Activated CD8-positive, alpha-beta T cell treated with anti-CD3 and anti-CD28 coated beads for 36 hours (primary cell): ENCODE results near the gene ADCYAP1. TPM values are rescaled to one million over a fixed set of nuclear protein-coding genes. Genes with fewer than 3 reads are reported as not detected.

ENCODE experiments used
- ATAC-seq: fragments of 200-7000 bp; cut with Tn5 transposase; one replicate; pipeline ENCODE4 v1.10.0; 2021; ENCODE audit warnings: mild to moderate bottlenecking, moderate library complexity
- CTCF ChIA-PET: fragments of 350-600 bp; sonication (Branson Sonifier 250); formaldehyde crosslinking; loops from one replicate; lab custom pipeline; 2021; ENCODE audit warnings: antibody characterized with exemption; lab: Charles Lee
- POLR2A ChIA-PET: fragments of 350-600 bp; sonication (Branson Sonifier 250); formaldehyde crosslinking; loops from one replicate; lab custom pipeline; 2021; ENCODE audit warnings: antibody characterized with exemption; lab: Charles Lee
- DNase-seq: peaks from one replicate; pipeline ENCODE4 v3.0.0-alpha.2; 2020
- H3K27ac Mint-ChIP-seq: one replicate; pipeline ENCODE4 v1.8.0; 2021; ENCODE audit warnings: mild to moderate bottlenecking, mixed read lengths
- H3K27me3 Mint-ChIP-seq: one replicate; pipeline ENCODE4 v1.8.0; 2021; ENCODE audit warnings: mixed read lengths
- H3K36me3 Mint-ChIP-seq: one replicate; pipeline ENCODE4 v1.8.0; 2021; ENCODE audit warnings: low read depth, mixed read lengths
- H3K4me1 Mint-ChIP-seq: one replicate; pipeline ENCODE4 v1.8.0; 2021; ENCODE audit warnings: low read depth, mixed read lengths
- H3K4me3 Mint-ChIP-seq: one replicate; pipeline ENCODE4 v1.8.0; 2021; ENCODE audit warnings: mild to moderate bottlenecking, moderate library complexity, mixed read lengths
- H3K9me3 Mint-ChIP-seq: one replicate; pipeline ENCODE4 v1.8.0; 2021; ENCODE audit warnings: mixed read lengths
- intact Hi-C: fragments of 100-400 bp; cut with micrococcal nuclease; formaldehyde crosslinking; loops from one replicate; pipeline ENCODE4 v1.10.0; 2022
- total RNA-seq, 2 experiments: library from RNA; stranded (reverse); gene quantifications; one replicate each; pipeline ENCODE4 v1.2.3, GENCODE V29; 2021
- TF ChIP-seq, protein P1 (sequence below): fragments of 200-600 bp; IDR thresholded peaks from one replicate; pipeline ENCODE4 v1.8.0; 2022; ENCODE audit warnings: antibody characterized with exemption, mild to moderate bottlenecking

ADCYAP1 gene
- total RNA-seq, 2 experiments from 2014 or later: not detected

DNA sequence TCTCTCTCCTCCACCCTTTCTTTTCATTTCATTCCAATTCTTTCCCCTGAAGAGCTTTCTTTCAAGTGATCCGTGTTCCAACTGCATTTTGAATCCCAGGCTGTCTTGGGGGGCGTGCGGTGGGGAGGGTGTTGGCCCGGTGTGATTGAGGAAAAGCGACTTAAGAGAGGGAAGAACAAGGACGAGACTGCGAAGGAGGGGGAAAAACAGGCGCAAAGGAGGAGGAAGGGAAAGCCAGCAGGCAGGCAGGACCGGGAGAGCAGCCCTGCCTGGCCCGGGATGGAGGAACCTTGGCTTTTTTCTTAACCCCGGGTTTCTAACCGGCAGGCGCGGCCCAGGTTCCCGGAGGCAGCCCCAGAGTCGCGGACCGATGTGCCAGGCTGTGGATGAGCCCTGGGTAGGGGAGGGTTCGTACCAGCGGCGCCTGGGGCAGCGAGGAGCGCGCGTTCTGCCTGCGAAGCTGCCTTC lies 1.3 kb downstream of the ADCYAP1 start:
- Mint-ChIP-seq H3K9me3 (peaks cover 2% of the 10 kb centered on the region), H3K4me3 (no peak overlapping the region), H3K36me3 (peaks cover 2% of the 10 kb centered on the region), H3K27me3 (peaks cover 70% of the 10 kb centered on the region), H3K4me1 (peaks cover 15% of the 10 kb centered on the region), H3K27ac (no peak overlapping the region)
- intact Hi-C loops: no loop called here
- ATAC-seq (no peak), DNase-seq (no peak)
- TF ChIP-seq, protein P1, sequence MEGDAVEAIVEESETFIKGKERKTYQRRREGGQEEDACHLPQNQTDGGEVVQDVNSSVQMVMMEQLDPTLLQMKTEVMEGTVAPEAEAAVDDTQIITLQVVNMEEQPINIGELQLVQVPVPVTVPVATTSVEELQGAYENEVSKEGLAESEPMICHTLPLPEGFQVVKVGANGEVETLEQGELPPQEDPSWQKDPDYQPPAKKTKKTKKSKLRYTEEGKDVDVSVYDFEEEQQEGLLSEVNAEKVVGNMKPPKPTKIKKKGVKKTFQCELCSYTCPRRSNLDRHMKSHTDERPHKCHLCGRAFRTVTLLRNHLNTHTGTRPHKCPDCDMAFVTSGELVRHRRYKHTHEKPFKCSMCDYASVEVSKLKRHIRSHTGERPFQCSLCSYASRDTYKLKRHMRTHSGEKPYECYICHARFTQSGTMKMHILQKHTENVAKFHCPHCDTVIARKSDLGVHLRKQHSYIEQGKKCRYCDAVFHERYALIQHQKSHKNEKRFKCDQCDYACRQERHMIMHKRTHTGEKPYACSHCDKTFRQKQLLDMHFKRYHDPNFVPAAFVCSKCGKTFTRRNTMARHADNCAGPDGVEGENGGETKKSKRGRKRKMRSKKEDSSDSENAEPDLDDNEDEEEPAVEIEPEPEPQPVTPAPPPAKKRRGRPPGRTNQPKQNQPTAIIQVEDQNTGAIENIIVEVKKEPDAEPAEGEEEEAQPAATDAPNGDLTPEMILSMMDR: no peak
- CTCF ChIA-PET: interaction anchor here (1.8 kb wide), 1 partner anchor 56 kb away, joined by 6 read pairs; no protein-coding TSS in a partner anchor
- POLR2A ChIA-PET: no interaction called here

DNA sequence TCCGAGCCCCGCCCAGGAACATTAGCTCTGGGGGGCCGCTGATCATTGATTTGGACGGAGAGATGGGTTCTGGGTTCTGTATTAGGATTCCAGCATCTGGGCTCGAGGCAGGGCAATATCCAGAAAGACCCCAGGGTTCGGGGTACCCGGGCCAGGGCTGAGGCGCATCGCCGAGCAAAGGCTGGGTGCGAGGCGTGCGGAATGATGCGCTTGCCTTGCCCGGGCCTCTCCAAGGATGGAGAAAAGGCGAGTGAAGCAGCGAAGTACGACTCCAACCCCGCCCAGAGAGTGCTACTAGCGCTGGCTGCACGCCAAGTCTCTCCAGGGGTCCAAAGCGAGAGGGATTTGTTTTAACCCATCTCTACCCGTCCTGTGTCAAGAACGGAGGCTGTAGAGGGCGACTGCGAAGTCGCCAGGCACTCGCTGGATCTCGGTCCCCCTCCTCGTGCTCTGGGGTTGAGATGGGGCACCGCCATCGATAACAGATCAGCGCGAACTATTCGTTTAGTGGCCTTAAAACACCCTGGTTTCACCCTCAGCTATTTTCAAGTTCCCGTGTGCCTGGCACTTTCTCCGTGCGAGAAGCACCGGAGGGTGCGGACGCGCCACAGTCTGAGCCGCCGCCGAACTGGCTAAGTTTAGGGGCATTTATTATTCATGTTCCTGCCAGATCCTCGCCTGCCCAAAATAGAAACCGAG lies 1.9 kb downstream of the ADCYAP1 start:
- Mint-ChIP-seq H3K4me1 (peaks cover 15% of the 10 kb centered on the region), H3K4me3 (peak overlapping the region; percentile 31), H3K36me3 (peaks cover 2% of the 10 kb centered on the region), H3K27ac (no peak overlapping the region), H3K27me3 (peaks cover 74% of the 10 kb centered on the region), H3K9me3 (peaks cover 2% of the 10 kb centered on the region)
- intact Hi-C loops: no loop called here
- ATAC-seq (no peak), DNase-seq (no peak)
- ChIA-PET CTCF (interaction anchor here (1.8 kb wide), 1 partner anchor 55 kb away, joined by 6 read pairs; no protein-coding TSS in a partner anchor), POLR2A (no interaction called here)
- TF ChIP-seq, protein P1: no peak

DNA sequence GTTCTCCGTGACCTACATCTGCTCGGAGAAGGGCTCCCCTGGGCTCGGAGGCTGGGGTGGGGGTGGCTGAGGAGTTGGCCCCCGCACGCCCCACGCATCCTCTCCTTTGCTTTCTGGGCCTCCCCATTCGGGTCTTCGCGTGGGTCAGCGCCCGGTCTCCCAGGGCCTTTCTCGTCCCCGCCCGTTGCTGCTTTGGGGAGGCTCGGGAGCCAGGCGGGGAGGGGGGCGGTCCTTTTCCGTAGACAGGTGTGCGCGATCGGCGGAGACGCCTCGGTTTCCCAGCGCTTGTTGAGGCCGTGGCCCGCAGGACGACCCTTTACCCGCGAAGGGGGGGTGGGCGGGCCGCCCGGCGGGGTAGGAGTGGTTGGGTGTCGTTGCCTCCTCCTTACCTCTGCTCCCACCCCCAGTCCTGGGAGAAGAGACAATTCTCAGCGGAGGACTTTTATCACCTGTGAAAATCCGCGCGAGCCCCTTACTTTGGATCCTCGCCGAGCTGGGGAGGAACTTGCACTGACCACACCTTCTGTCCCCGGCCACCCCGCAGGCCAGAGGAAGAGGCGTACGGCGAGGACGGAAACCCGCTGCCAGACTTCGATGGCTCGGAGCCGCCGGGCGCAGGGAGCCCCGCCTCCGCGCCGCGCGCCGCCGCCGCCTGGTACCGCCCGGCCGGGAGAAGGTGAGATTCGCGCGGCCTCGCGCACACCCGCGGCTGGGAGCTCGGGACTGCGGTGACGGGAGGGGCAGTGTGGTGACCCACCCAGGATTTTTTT lies 2.6 kb downstream of the ADCYAP1 start:
- intact Hi-C loops: no loop called here
- H3K36me3 Mint-ChIP-seq: peaks cover 2% of the 10 kb centered on the region
- ChIA-PET POLR2A (no interaction called here), CTCF (no interaction called here)
- no peak overlapping the region for H3K27ac Mint-ChIP-seq
- H3K4me3 Mint-ChIP-seq: peak overlapping the region; percentile 41
- TF ChIP-seq, protein P1: no peak
- DNase-seq (peak; percentile 24), ATAC-seq (peak; percentile 59)
- H3K27me3 Mint-ChIP-seq: peaks cover 72% of the 10 kb centered on the region
- H3K4me1 Mint-ChIP-seq: peaks cover 15% of the 10 kb centered on the region
- peaks cover 2% of the 10 kb centered on the region for H3K9me3 Mint-ChIP-seq

DNA sequence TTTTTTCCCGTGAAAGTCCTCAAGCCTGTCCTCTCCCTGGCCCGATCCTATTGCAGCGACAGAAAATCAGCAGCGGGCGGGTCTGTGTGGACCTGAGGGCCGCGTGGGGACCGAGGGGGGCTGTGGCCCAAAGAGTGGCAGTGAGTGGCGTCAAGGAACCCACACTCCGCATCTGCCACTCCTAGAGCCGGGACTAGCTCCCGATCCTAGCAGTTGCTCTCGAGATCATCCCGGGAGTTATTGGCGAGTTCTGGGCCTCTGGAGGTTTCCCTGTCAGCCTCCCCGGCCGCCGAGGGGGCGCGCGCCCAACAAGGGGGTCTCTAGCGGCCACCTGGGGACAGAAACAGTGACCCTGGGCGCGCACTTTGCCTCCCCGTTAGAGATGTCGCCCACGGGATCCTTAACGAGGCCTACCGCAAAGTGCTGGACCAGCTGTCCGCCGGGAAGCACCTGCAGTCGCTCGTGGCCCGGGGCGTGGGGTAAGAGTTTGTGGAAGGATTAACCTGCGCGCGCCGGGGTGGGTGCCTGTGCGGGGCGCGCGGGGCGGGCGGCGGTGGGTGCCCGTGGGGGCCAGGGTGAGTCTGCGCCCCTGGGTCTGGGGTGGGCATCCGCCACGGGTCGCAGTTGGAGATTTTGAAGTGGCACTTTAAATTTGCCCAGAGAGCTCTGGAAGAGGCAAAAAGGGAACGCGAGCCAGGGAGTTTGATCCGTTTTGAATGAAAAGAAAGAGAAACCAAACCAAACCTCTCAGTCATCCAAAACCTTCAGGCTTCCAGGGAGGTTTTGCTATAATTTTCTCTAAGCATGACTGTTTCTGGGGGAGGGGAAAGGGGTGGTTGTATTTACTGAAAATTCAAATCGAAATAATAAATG lies 3.5 kb downstream of the ADCYAP1 start:
- Mint-ChIP-seq H3K4me3 (peak overlapping the region; percentile 41), H3K4me1 (peaks cover 15% of the 10 kb centered on the region), H3K9me3 (peaks cover 2% of the 10 kb centered on the region), H3K27me3 (peaks cover 67% of the 10 kb centered on the region), H3K36me3 (peaks cover 2% of the 10 kb centered on the region), H3K27ac (no peak overlapping the region)
- TF ChIP-seq, protein P1: no peak
- DNase-seq (no peak), ATAC-seq (no peak)
- ChIA-PET CTCF (no interaction called here), POLR2A (no interaction called here)
- intact Hi-C loops: no loop called here
